NCI-H128 (cell line): ENCODE data around the gene TAF1B.
"Not testable (repeated sequence)": the region's sequence is repeated elsewhere in the genome, so short reads cannot be mapped to it uniquely, and the experiment has no call there.

Experiments used
- DNase-seq: peaks from one replicate; lab custom pipeline; 2025; ENCODE audit not compliant: unreplicated experiment; lab: John Stamatoyannopoulos, UW

TAF1B gene

GRCh38 chr2:9830685-9831410, 12.4 kb upstream of the TAF1B start:
- no peak for DNase-seq

DNA sequence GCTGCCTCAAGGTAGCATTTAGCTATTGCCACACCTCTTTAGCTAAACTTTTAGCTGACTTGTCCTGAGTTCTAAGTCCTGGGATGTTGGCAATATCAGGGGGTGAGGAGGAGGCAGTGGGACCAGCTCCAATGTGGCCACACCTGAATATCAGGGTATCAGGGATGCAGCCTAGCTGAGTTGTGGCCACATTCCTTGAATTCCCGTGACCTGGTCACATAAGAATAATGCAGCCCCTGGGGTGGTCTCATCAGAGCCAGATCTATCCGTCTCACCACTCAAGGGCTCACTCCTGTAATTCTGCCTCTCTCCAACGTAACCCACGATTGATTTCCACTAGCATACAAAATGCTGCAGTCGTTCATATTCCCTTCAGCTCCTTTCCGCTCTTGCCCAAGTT, 11.6 kb upstream of the TAF1B start:
- DNase-seq, result no peak

- DNase-seq, result no peak
Measured at GRCh38 chr2:9832586-9832985, 10.7 kb upstream of the TAF1B start.

GRCh38 chr2:9835068-9835467, 8.2 kb upstream of the TAF1B start:
- not testable (repeated sequence) for DNase-seq

DNA sequence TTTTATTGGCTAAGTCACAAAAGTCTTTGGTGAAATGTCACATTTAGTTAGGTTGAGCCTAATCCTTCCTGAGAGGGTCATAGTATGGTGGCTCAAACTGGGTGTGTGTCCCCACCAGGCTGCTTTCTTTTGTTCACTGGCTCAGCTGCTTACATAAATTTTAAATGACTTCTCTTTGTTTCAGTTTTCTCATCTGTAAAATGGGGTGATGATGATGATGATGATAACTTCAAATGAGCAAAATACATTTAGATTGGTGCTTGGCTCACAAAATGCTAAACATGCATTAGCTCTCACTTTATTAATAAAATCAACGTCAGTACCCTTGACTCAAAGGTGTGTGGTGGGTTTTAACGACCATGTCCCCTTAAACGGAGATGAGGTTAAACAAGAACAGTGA, 7.2 kb upstream of the TAF1B start:
- DNase-seq, result no peak

DNA sequence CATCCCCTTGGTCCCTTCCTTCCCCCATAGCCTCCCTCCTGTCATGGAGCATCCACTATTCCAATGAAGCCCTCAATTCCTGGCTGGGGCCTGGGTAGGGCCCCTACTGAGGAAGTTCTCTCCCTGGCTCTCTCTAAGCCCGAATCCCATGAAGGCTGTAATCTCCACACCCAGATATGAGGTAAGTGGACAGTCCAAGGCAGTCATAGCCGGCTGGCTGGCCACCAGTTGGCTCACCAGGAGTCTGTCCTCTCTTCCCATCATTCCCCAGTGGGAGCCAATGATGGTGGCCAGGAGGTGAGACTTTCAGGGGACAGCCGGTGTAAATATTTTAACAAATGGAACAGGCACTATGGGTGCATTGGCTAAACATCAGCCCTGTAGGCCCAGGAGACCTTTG, 6.8 kb upstream of the TAF1B start:
- DNase-seq, result no peak

DNA sequence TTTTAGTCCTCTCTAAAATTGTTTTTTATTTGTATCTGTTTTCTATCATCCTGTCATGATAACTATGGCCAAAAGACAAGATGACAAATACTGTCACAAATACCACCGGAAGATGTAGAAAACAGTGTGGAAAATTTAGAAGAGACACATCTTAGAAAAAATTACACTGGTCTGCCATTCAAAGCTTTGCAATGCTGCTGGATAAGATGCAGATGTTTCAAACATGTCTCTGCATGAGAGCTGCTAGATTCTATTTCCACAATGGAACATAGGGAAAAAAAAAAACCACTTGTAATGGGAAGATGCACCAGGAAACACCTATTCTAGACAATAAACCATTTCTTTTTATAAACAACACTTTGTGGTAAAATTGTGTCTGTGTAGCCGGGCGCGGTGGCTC, 5.8 kb upstream of the TAF1B start:
- no peak for DNase-seq

GRCh38 chr2:9838391-9838790, 4.9 kb upstream of the TAF1B start:
- no peak for DNase-seq

- no peak for DNase-seq
Measured at GRCh38 chr2:9842487-9843228, 616 bp upstream of the TAF1B start.

DNA sequence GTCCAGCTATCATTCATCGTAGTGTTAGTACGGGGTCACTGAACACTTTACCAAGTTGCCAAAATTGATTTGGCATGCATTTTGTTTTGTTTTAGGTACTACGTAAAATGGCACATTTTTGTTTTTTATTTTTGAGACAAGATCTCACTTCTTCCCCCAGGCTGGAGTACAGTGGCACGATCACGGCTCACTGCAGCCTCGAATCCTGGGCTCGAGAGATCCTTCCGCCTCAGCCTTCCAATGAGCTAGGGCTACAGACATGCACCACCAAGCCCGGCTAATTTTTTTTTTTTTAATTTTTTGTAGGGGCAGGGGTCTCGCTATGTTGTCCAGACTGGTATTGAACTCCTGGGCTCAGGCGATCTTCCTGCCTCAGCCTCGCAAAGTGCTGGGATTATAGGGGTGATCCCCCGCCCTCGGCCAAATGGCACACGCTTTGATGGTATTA, 786 bp downstream of the TAF1B start:
- DNase-seq, result no peak

GRCh38 chr2:9844576-9844975, 1.3 kb downstream of the TAF1B start:
- no peak for DNase-seq

- no peak for DNase-seq
Measured at GRCh38 chr2:9846554-9846953, 3.3 kb downstream of the TAF1B start.

- DNase-seq, result no peak
Measured at GRCh38 chr2:9847140-9847539, 3.9 kb downstream of the TAF1B start.

DNA sequence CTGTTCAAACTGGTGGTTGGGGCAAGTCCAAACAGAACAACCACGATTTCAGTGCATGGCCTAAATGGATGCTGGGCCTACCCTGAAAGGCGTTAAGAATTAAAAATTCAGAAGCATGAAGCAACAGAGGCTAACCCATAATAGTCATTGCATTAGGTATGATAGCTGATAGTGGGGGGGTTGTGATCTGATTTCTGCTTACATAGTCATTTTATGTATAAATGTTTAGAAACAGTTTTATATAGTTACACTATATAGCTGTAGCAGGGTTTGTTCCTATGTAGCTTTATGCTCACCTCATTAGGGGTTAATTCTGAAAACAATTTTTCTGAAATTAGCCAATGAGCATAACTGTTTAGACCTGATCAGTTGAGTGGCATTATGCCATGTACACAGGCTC, 9.6 kb downstream of the TAF1B start:
- DNase-seq, result no peak

DNA sequence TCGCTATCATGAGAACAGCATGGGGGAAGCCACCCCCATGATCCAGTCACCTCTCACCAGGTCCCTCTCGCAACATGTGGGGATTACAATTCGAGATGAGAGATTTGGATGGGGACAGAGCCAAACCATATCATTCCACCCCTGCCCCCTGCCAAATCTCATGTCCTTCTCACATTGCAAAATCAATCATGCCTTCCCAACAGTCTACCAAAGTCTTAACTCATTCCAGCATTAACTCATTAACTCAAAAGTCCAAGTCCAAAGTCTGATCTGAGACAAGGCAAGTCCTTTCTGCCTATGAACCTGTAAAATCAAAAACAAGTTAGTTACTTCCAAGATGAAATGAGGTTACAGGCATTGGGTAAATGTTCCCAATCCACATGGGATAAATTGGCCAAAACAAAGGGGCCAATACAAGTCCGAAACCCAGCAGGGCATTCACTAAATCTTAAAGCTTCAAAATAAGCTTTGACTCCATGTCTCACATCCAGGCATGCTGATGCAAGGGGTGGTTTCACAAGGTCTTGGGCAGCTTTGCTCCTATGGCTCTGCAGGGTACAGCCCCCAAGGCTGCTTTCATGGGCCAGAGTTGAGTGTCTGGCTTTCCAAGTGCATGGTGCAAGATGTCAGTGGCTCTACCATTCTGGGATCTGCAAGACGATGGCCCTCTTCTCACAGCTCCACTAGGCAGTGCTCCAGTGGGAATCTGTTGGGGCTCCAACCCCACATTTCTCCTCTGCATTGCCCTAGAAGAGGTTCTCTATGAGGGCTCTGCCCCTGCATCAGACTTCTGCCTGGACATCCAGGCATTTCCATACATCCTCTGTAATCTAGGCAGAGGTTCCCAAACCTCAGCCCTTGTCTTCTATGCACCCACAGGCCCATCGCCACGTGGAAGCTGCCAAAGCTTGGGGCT, 14.8 kb downstream of the TAF1B start:
- no peak for DNase-seq

GRCh38 chr2:9858730-9859068, 15.4 kb downstream of the TAF1B start:
- no peak for DNase-seq

GRCh38 chr2:9860922-9861580, 17.8 kb downstream of the TAF1B start:
- DNase-seq, result not testable (repeated sequence)

DNA sequence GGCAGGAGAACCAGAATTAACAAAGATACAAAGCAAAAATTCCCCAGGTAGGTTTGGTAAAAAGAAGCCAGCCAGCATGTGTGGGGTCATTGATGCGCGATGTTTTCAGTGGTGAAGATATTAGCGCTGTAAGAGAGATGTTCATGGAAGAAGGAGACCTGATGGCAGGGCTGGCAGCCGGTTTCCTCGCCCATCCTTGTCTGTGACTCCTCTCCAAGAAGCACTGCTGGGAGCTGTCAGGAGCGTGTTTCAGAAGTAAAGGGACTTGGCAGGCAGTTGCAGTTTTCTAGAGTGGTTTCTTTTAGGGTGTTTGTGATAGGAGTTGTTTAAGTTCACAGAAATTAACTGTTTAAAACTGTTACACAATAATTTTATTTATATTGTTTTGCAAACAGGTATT, 24.6 kb downstream of the TAF1B start:
- DNase-seq, result no peak

DNA sequence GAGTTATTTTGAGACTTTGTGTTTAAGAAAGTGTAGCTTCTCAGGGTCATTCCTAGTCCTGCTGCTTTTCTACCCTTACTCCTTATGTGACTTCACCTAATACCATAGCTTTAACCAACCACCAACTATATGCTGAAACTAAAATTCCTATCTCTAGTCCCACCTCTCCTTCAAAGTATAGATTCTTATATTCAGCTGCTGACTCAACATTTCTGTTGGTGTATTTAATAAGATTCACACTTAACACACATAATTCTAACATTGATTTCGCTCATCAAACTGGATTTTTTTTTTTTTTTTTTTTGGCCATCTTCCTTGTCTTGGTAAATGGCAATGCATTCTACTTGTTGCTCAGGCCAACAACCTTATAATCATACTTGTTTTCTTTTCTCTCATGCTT, 30.1 kb downstream of the TAF1B start:
- no peak for DNase-seq

- no peak for DNase-seq
Measured at GRCh38 chr2:9877026-9877425, 33.8 kb downstream of the TAF1B start.

- DNase-seq, result no peak
Measured at GRCh38 chr2:9877726-9878125, 34.5 kb downstream of the TAF1B start.
